Bronchus fibroblast of lung (primary cell): ENCODE data around the gene OR2T11. TPM values are rescaled to one million over a fixed set of nuclear protein-coding genes. Genes with fewer than 3 reads are reported as not detected.

Experiments used
- total RNA-seq: library from RNA; depleted of rRNA; stranded (reverse); fragments of >200 nt; gene quantifications from 2 replicates; pipeline ENCODE4 v1.2.3, GENCODE V29; 2015

OR2T11 gene, protein sequence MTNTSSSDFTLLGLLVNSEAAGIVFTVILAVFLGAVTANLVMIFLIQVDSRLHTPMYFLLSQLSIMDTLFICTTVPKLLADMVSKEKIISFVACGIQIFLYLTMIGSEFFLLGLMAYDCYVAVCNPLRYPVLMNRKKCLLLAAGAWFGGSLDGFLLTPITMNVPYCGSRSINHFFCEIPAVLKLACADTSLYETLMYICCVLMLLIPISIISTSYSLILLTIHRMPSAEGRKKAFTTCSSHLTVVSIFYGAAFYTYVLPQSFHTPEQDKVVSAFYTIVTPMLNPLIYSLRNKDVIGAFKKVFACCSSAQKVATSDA
- not detected in 2 replicates for total RNA-seq

DNA sequence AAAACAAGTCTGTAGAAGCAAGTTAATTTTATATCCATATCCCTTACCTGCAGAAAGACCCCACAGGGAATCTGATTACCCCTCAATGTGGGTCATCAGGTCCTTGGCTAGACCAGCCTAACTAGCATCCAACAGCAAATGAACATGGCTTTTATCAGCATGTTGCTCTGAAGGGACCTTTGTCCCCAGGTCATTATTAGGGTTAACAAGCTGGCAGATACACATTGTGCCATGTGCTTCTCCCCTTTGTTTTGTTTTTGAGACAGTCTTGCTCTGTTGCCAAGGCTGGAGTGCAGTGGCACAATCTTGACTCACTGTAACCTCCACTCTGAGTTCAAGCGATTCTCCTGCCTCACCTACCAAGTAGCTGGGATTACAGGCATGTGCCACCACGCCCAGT lies at the start of gene OR2T11:
OR2T11 (minus strand) TSS at position 101 of the 400 bp plus-strand sequence. CDS start 7,963 bp downstream, outside the sequence.

DNA sequence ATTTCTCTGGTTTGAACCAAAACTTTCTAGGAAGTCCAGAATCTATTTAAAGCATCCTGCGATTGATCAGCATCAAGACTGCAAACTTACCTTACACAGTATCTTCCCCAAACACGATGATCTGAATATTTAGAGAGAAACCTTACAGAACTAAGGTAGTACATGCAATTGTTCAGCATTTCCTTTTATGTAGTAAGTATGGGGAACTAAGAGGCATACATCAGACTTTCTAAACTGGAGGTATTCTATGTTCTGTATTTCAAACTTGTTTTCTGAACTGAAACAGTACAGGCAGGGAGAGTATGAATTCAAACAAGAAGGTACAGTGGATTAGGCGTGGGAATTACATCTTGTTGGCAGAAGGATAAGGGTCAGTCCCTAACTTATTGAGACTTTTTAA lies 20.5 kb upstream of the OR2T11 start, which contains the start of gene OR2T27:
OR2T27 (minus strand) TSS at position 175 of the 400 bp plus-strand sequence. CDS start 4,644 bp downstream, outside the sequence.

DNA sequence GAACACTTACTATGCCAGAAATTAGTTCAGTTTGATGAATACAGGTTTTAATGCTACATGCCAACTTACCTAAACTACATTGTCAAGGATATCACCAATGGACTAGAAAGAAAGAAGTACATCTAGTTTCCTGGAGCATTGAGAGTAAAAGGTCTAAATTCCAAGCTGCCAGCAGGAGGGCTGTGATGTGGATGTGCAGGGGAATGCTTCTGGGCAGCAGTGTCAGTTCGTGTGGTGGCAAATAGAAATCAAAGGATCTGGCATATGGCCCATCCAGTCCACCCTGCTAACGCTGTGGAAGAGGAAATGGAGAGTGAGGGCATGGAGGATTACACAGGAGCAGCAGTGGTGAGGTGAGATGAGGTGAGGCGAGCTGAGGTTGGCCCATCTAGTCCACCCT lies 10.3 kb upstream of the OR2T11 start, which contains the start of gene OR2T35:
OR2T35 (minus strand) TSS at position 101 of the 400 bp plus-strand sequence. CDS start 6,020 bp downstream, outside the sequence.

DNA sequence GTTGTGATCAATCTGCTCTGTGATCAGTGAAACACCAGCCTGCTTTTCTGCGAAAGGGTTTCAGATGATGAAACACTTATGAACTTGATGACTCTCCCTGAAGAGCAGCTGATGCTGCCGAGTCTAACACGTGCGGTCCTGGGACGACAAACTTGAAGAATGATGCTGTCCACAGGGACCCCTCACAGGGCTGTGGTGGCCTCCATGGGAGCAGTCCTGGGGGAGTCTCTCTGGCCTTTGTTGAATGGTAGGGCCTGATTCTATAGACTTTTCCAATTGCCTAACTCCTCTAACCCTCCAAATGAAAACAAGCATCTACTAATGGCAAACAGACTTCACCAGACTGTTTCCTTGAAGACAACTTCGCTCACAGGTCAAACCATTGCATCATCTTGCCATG lies 37.3 kb downstream of the OR2T11 start, which contains the start of gene OR2T10:
OR2T10 (minus strand) TSS at position 112 of the 400 bp plus-strand sequence. CDS start 3,932 bp downstream, outside the sequence.

DNA sequence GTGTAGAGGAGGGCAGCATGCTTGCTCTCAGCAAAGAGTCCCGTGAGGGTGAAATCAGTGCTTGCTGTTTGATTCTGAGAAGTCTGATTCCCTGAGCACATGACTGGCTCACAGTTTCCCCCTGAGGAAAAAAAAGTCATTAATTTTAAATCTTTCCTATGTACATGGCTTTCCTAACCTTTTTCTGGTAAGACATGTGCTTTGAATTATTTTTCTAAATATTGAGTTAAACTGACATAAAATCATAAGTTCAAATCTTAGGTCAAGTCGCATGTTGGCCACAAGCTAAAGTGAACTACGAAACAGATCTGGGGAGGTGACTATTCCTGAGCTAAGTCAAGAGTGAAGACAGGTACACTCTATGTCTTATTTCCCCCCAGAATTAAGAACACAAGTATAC lies 60.2 kb downstream of the OR2T11 start, which contains the start of gene OR2T34:
OR2T34 (minus strand) TSS at position 101 of the 400 bp plus-strand sequence; CDS start at position 101, 0 bp downstream.

Other genes with a start within 250 kb of the OR2T11 start
- not detected in 2 replicates for gene OR2T1, start 232.0 kb downstream of the OR2T11 start, total RNA-seq
- not detected in 2 replicates for gene OR2T2, start 189.5 kb downstream of the OR2T11 start, total RNA-seq
- gene OR2T3, start 161.7 kb downstream of the OR2T11 start, total RNA-seq = not detected in 2 replicates
- not detected in 2 replicates for gene OR2T5, start 146.5 kb downstream of the OR2T11 start, total RNA-seq
- gene OR2G6, start 127.0 kb downstream of the OR2T11 start, total RNA-seq = not detected in 2 replicates
- not detected in 2 replicates for gene OR2T29, start 72.3 kb downstream of the OR2T11 start, total RNA-seq
- gene OR2T34, start 60.3 kb downstream of the OR2T11 start, total RNA-seq = not detected in 2 replicates
- not detected in 2 replicates for gene OR2T10, start 37.4 kb downstream of the OR2T11 start, total RNA-seq
- not detected in 2 replicates for gene OR2T35, start 10.2 kb upstream of the OR2T11 start, total RNA-seq
- gene OR2T27, start 20.4 kb upstream of the OR2T11 start, total RNA-seq = not detected in 2 replicates
- not detected in 2 replicates for gene OR14I1, start 67.7 kb upstream of the OR2T11 start, total RNA-seq
- gene LYPD8, start 120.7 kb upstream of the OR2T11 start, total RNA-seq = not detected in 2 replicates
- gene SH3BP5L, start 190.8 kb upstream of the OR2T11 start, total RNA-seq = 17.5 and 21.7 TPM in 2 replicates
- gene ZNF672, start 203.1 kb upstream of the OR2T11 start, total RNA-seq = 14.7 and 15.0 TPM in 2 replicates
- gene ZNF692, start 224.0 kb upstream of the OR2T11 start, total RNA-seq = 20.0 and 30.8 TPM in 2 replicates